Neural crest cell (in vitro differentiated cells): ENCODE measurements around the gene ARHGEF6. TPM values are rescaled to one million over a fixed set of nuclear protein-coding genes. Genes with fewer than 3 reads are reported as not detected.

ENCODE experiments used
- DNase-seq: peaks from one replicate; pipeline ENCODE4 v3.0.0; 2021; ENCODE audit warnings: low read depth, mixed read lengths, low spot score
- H3K27ac Mint-ChIP-seq: one replicate; pipeline ENCODE4 v1.8.0; 2021; ENCODE audit warnings: mild to moderate bottlenecking, mixed read lengths; ENCODE audit not compliant: unreplicated experiment
- H3K27me3 Mint-ChIP-seq: 2 replicates; pipeline ENCODE4 v1.8.0; 2021; ENCODE audit warnings: low read depth, mild to moderate bottlenecking, mixed read lengths
- H3K36me3 Mint-ChIP-seq: 2 replicates; pipeline ENCODE4 v1.8.0; 2021; ENCODE audit warnings: low read depth, mild to moderate bottlenecking, mixed read lengths
- H3K4me1 Mint-ChIP-seq: 2 replicates; pipeline ENCODE4 v1.8.0; 2021; ENCODE audit warnings: mixed read lengths
- H3K4me3 Mint-ChIP-seq: one replicate; pipeline ENCODE4 v1.8.0; 2021; ENCODE audit warnings: mild to moderate bottlenecking, mixed read lengths
- H3K9me3 Mint-ChIP-seq: 2 replicates; pipeline ENCODE4 v1.8.0; 2021; ENCODE audit warnings: mixed read lengths
- CTCF ChIP-seq: fragments of 200-600 bp; sonication (generic); conservative IDR thresholded peaks from 2 replicates; pipeline ENCODE4 v1.5.0; 2021; ENCODE audit warnings: antibody characterized with exemption, mild to moderate bottlenecking
- total RNA-seq: library from RNA; stranded (reverse); gene quantifications from 2 replicates; pipeline ENCODE4 v1.2.1, GENCODE V29; 2021

ARHGEF6 gene
- total RNA-seq, 1 donor from 2014 or later, result 2.7 TPM

- Mint-ChIP-seq H3K9me3 (peaks cover 3% of the 10 kb centered on the region), H3K4me1 (peaks cover 4% of the 10 kb centered on the region), H3K4me3 (no peak overlapping the region), H3K36me3 (no peaks in the 10 kb centered on the region), H3K27me3 (no peaks in the 10 kb centered on the region), H3K27ac (no peak overlapping the region)
- TF ChIP-seq CTCF, result no peak
- no peak for DNase-seq
These were observed 141.1 kb downstream of the ARHGEF6 start for GRCh38 chrX:136639506-136640176.

- no peak overlapping the region for H3K27ac Mint-ChIP-seq
- no peak overlapping the region for H3K4me3 Mint-ChIP-seq
- no peak for DNase-seq
- H3K36me3 Mint-ChIP-seq, result no peaks in the 10 kb centered on the region
- TF ChIP-seq CTCF, result no peak
- no peaks in the 10 kb centered on the region for H3K27me3 Mint-ChIP-seq
- H3K4me1 Mint-ChIP-seq, result peaks cover 4% of the 10 kb centered on the region
- peaks cover 3% of the 10 kb centered on the region for H3K9me3 Mint-ChIP-seq
These were observed 144.6 kb downstream of the ARHGEF6 start for GRCh38 chrX:136636121-136636520.

GRCh38 chrX:136635235-136635634, 145.5 kb downstream of the ARHGEF6 start:
- DNase-seq, result no peak
- Mint-ChIP-seq H3K36me3 (no peaks in the 10 kb centered on the region), H3K27ac (no peak overlapping the region), H3K9me3 (peaks cover 3% of the 10 kb centered on the region), H3K4me3 (no peak overlapping the region), H3K27me3 (no peaks in the 10 kb centered on the region), H3K4me1 (peaks cover 4% of the 10 kb centered on the region)
- no peak for TF ChIP-seq CTCF

GRCh38 chrX:136630881-136631280, 149.9 kb downstream of the ARHGEF6 start:
- H3K9me3 Mint-ChIP-seq, result peaks cover 2% of the 10 kb centered on the region
- H3K4me3 Mint-ChIP-seq, result no peak overlapping the region

GRCh38 chrX:136629084-136629750, 151.5 kb downstream of the ARHGEF6 start:
- Mint-ChIP-seq H3K36me3 (no peaks in the 10 kb centered on the region), H3K4me3 (no peak overlapping the region), H3K27ac (no peak overlapping the region), H3K9me3 (peaks cover 2% of the 10 kb centered on the region), H3K27me3 (no peaks in the 10 kb centered on the region), H3K4me1 (no peaks in the 10 kb centered on the region)
- DNase-seq, result no peak
- no peak for TF ChIP-seq CTCF

More at GRCh38 chrX:136630881-136631280, 149.9 kb downstream of the ARHGEF6 start:
- Mint-ChIP-seq H3K27me3 (no peaks in the 10 kb centered on the region), H3K27ac (no peak overlapping the region), H3K36me3 (no peaks in the 10 kb centered on the region), H3K4me1 (no peaks in the 10 kb centered on the region)
- no peak for DNase-seq
- no peak for TF ChIP-seq CTCF
